Activated naive CD4-positive, alpha-beta T cell treated with Interleukin-2 at 50 U/mL for 16 hours (primary cell): ENCODE results near the gene CD9.
"Not testable (repeated sequence)": the region's sequence is repeated elsewhere in the genome, so short reads cannot be mapped to it uniquely, and the experiment has no call there.

Experiments used
- DNase-seq: peaks from one replicate; pipeline ENCODE4 v3.0.0-alpha.2; 2020

The CD9 gene, protein sequence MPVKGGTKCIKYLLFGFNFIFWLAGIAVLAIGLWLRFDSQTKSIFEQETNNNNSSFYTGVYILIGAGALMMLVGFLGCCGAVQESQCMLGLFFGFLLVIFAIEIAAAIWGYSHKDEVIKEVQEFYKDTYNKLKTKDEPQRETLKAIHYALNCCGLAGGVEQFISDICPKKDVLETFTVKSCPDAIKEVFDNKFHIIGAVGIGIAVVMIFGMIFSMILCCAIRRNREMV

DNA sequence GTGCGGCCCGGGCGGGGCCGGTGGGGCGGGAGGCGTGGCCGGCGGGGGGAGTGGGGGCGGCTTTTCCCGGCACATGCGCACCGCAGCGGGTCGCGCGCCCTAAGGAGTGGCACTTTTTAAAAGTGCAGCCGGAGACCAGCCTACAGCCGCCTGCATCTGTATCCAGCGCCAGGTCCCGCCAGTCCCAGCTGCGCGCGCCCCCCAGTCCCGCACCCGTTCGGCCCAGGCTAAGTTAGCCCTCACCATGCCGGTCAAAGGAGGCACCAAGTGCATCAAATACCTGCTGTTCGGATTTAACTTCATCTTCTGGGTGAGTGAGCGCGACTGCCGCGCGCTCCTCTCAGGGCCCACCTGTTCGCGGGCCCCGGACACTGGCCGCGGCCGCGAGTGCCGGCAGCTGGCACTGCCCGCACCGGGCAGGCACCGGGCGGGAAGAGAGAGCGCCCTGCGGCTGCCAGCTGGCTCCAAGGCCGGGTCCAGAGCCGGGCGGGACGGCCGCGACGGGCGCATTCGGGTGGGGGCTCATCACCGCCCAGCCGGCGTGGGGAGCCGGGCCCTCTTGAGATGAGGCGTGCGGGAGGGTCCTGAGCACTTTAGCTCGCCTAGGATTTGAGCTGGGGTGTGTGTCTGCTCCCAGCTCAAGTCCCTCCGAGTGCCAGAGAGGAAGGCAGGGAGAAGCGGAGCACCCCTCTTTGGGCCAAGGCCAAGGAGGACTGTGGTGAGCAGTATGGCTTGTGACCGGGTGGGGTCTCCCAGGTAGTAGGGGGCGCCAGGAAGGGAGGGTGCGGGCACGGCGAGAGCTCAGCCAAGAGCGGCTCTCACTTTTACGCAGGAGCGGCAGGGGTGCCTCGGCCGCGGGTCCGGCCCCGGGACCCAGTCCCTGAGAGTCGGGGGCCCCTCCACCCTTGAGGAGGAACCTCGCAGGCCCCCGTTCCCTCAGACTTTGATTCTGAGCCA, at the start of gene CD9:
Gene CD9 (plus strand): TSS at position 145 of the 957 bp plus-strand sequence. CDS start 100 bp downstream, at position 245.
- peak; percentile 23 for DNase-seq

DNA sequence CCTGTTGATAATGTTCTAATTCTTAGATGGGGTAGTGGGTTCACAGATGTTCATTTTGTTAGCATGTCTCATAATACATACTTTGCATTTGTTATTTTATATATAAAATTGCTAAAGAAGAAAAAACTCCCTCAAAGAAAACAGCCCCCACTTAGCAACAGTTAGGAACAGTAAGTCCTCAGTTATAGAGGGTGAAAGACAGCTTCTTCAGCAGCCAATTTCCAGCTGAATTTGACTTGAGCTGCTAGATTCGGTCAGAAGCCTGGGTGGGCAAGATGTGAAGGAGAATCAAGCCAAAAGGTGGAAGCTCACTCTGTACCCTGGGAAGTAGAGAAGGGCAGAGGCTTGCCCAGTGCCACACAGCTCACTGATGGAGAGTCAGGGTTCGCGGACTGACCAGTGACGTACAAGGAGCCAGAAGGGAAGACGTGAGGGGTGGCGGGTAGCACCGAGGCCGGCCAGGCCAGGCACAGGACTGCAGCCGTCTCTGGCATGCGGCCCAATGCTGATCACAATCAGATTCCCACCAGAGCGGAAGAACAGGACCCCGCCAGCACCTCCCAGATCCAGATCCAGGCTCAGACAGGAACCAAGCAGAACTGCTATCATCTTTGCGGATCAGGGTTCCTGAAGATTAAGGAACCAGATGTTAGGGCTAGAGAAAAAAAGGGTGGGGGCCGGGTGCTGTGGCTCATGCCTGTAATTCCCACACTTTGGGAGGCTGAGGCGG, 45.3 kb upstream of the CD9 start:
- DNase-seq, result no peak

DNA sequence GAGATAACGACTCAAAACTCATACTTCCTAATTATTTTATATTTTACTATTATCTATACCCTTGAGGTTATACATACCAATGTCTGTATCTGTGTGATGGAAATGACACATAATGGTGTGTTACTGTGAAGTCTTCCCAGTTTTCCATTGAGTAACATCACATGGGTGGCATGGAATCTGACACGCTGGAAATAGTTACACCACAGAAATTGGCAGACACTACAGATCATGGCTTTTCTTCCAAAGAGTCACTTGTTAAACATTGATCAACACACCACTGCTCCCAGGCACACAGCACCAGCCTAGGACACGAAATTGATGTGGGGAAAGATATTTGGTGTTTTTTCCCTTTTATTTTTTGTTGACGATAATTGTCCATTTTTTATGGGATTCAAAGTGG, 42.7 kb upstream of the CD9 start:
- DNase-seq, result no peak

DNA sequence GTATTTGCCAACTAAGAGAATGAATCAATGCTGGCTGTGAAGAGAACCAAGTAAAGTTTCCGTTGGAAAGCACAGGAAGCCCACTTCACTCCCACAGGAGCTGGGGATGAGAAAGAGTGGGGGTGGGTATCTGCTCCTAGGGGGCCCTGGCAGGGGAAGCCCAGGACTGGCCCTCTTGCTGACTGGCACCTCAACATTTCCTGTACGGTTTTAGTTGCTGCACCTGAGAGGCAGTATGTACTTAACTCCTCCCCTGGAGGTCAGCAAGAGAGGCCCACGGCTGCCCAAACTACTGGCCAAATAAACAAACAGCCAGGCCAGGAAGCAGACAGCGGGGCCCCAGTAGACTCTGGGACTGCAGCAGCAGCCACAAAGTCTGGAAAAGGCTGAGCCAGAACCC, 41.9 kb upstream of the CD9 start:
- DNase-seq, result no peak

DNA sequence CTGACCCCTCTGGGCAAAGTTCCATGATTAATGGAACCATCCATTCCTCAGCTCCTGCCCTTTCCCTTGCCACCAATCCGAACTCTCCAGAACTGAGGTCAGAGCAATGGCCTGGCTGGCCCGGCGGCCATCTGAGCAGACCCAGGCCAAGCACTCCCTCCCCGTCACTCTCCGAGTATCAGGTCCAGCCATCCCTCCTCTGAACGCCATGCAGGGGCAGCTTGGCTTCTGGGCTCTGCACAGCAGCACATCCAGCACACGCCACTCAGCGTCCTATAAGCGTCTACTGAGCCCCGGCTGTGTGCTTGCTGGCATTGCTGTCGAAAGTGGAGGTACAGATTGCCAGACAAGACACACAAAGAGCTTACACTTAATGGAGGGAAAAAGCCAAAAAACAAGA, 41.5 kb upstream of the CD9 start:
- no peak for DNase-seq

DNA sequence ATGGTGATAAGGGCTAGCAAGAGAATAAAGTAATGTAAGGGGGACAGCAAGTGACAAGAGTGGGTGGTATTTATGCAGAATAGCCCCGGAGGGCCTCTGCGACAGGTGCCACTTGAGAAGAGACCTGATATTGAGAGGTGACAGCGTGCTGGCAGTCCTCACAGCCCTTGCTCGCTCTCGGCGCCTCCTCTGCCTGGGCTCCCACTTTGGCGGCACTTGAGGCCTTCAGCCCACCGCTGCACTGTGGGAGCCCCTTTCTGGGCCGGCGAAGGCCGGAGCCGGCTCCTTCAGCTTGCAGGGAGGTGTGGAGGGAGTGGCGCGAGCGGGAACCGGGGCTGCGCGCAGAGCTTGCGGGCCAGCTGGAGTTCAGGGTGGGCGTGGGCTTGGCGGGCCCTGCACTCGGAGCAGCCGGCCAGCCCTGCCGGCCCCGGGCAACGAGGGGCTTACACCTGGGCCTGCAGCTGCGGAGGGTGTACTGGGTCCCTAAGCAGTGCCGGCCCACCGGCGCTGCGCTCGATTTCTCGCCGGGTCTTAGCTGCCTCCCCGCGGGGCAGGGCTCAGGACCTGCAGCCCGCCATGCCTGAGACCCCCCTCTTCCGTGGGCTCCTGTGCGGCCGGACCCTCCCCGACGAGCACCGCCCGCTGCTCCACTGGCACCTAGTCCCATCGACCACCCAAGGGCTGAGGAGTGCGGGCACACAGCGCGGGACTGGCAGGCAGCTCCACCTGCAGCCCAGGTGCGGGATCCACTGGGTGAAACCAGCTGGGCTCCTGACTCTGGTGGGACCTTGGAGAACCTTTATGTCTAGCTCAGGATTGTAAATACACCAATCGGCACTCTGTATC, 40.8 kb upstream of the CD9 start:
- not testable (repeated sequence) for DNase-seq

DNA sequence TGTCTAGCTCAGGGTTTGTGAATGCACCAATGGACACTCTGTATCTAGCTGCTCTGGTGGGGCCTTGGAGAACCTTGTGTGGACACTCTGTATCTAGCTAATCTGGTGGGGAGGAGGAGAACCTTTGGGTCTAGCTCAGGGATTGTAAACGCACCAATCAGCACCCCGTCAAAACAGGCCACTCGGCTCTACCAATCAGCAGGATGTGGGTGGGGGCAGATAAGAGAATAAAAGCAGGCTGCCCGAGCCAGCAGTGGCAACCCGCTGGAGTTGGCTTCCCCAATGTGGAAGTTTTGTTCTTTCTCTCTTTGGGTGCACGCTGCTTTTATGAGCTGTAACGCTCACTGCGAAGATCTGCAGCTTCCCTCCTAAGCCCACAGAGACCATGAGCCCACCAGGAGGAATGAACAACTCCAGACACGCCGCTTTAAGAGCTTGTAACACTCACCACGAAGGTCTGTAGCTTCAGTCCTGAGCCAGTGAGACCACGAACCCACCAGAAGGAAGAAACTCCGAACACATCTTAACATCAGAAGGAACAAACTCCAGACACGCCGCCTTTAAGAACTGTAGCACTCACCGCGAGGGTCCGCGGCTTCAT, 40.1 kb upstream of the CD9 start:
- not testable (repeated sequence) for DNase-seq

DNA sequence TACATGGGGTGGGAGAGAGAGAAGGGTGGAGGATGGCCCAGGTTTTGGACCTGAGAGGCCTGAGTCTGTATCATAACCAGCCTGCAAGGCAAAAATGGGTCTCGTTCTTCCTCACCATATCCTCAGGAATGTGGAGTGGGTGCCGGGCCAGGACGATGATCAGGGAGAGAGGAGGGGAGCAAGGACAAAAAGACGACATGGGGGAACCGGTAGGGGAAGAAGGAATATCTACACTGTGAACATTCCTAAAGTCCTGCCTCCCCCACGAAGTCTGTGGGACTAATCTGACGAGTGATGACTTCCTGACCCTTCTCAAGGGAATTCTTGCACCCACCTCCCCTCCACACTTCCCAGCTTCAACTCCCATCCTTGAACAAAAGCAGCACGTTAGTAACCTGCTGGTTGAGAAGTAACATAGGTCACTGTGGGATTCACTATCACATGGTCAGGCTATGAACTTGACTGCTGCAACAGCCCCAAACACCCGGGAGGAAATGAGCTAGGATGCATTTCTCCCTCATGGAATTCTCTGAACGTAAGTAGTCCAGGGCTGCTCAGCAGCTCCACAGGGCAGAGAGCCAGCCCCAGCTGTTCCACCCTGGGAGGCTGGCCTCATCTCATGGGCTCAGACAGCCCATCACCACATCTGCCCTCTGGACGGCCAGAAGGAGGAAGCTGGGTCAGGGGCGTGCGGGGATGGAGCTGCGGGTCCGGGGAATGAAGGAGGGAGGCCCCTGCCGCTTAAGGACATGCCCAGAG, 38.9 kb upstream of the CD9 start:
- no peak for DNase-seq

DNA sequence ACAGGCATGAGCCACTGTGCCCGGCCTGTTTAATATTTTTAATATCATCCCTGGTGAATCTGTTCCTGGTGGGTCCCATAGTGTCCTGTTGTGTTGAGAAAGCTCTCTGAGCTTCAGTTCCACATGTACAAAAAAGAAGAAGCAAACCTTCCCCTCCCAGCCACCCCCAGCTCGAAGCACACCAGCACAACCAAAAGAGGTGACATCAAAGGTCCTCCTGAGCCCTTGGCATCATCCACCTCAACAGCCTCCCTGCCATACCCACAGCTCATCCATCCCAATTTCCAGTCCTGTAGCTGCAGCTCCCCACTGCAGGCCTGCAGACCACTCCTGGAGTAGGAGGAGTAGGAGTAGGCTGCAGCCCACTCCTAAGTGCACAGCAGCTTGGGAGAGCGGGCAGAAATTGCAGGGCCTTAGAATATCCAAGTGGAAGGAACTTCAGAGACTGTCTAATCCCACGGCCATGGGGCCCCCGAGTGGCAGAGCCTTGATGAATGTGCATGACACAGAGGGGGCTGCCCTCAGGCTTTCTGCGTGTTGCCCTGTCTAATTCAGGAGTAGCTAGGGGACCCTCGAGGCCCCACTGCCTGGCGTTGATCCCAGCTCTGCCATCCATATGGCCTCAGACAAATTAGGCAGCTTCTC, 36.7 kb upstream of the CD9 start:
- no peak for DNase-seq

DNA sequence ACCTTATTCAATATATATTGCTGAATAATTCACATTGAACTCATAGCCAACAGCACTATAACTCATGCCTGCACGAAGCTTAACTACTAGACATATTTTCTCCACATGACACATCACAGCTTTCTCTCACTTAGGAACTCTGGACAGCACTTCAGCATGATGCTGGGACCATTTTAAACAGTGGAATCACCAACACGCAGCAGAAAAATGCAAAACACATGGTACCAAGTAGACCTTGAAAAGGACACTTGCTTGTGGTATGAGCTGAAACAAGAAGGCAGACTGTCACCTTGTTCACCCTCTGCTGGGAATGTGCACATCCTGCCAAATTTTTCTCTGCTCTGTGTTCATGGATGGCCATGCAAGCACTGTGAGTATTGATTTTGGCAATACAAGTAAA, 34.8 kb upstream of the CD9 start:
- DNase-seq, result no peak

DNA sequence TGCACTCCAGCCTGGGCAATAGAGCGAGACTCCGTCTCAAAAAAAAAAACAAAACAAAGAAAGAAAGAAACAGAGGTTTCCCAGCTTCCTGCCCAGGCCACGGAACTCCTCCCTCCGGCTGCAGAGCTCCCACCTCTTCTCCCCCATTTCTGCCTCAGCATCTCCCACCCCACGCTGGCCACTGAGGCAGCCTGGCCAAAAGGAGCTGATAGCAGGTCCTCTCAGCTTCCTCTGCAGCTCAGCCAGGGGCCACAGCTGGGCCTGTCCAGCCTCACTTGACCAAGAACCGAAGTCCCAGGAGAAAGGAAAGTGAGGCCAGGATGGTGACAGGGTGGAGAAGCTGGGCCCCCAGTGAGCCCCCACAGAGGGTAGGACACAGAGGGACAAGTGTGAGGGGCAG, 33.4 kb upstream of the CD9 start:
- DNase-seq, result no peak

DNA sequence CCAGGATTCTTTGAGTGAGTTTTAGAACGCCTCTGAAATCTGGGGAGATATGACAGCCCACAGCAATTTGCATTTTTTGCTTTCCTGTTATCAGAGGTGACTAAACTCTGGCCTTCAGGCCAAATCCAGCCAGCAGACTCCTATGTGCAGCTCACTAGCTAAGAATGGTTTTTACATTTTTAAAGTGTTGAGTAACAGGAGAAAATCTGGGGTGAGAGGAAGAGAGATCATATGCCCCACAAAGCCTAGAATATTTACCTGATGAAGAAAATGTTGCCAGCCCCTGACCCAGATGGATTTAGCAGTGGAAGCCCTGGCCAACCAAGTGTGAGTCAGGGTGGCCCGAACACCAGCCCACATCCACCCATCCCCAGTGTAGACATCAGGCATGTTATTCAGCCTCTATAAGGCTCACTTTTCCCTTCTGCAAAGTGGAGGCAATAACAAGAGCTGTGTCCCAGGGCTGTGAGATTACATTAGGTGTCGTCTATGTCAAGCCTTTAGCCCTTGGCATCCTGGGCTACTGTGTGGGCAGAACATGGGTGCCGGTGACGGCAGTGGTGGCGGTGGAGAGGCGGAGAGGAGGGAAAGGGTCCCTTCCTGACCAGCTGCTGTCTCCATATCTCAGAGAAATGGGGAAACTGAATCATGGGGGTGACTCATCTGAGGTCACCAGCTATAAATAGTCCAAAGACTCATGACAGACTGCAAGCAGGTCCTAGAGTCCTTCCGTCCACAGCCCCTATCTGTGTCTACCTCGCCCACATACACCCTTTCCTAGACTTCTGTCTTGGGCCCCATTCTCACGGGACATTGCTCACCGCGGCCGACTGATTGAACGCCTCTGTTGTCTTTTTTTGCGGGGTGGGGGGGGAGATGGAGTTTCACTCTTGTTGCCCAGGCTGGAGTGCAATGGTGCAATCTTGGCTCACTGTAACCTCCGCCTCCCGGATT, 32.6 kb upstream of the CD9 start:
- DNase-seq, result peak; percentile 58

DNA sequence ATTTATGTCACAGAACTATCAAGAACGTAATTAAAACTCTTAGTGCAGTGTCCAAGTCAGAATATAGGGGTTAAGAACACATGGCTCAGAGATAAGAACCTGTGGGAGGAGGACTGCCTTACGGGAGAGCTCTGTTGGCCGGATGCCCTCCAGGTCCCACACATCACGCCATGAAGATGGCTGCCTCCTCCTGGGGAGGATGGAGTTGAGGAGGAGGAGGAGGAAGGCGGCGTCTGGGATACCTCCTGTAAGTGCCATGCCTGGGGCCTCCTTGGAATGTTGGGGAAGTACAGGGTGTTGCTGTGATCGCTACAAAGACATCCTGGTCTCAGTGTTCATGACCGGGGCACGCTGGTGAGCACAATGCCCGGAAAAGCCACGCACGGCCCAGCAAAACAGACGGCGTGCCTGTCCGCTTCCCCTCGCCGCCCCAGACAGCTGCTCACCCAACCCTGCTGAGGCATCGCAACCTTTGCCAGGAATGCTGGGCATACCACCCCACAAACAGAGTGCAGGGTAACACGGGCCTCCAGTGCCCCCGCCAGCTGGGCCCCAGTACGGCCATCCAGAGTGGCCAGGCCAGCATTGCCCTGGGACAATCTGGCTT, 28.7 kb upstream of the CD9 start:
- no peak for DNase-seq

DNA sequence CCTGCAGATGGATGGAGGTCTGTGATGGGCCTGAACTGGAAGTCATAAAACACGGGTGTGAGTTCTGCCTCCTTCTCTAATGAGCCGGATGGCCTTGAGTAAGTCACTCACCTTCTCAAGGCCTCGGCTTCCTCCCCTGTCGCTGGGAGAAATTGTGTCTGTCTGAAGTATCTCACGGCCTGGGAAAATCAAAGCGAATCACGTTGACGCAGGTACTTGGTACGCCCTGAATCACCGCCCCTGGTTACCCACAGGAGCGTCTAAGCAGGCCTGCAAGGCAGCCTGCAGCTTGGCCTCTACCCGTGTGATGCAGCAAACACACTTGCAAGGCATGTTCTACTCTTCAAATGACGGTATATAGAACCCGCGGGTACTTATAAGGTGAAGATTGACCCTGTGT, 28.1 kb upstream of the CD9 start:
- DNase-seq, result no peak

DNA sequence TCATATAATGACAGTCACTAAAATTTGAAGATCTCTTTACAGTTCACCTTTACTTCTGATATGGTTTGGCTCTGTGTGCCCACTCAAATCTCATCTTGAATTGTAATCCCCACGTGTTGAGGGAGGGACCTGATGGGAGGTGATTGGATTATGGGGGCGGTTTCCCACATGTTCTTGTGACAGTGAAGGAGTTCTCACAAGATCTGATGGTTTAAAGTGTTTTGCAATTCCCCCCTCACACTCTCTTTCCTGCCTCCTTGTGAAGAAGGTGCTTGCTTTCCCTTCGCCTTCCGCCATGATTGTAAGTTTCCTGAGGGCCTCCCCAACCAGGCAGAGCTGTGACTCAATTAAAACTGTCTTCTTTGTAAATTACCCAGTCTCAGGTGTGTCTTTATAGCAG, 27.3 kb upstream of the CD9 start:
- DNase-seq, result no peak

DNA sequence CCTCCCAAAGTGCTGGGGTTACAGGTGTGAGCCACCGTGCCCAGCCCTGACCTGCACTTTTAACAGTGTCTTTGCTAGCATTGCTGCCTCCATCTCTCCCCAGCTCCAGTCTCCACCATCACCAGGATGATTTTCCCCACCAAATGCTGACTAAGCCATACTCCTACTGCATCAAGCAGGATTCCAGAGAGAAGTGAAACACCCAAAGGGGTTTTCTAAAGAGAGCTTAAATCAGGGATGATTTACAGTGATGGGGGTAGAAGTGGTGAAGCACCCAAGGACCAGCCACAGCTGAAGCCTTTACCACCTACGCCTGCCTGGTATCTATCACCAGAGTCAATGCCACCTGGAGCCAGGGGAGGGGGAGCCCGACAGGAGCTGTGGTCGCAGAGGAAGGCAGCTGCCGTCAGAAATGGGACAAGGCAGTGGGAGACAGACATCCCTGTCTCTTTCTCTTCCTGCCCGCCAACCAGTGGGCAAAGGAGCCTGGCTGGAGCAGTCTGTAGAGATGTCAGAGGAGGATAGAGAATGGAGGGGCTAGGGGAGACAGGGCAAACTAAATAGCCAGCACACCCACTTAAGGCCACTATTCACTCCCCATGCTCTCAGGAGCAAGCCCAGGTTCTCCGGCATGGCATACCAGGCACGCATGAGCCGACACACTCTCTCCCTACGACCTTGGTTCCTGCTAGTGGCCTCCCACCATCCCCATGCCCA, 22.4 kb upstream of the CD9 start:
- DNase-seq, result no peak

DNA sequence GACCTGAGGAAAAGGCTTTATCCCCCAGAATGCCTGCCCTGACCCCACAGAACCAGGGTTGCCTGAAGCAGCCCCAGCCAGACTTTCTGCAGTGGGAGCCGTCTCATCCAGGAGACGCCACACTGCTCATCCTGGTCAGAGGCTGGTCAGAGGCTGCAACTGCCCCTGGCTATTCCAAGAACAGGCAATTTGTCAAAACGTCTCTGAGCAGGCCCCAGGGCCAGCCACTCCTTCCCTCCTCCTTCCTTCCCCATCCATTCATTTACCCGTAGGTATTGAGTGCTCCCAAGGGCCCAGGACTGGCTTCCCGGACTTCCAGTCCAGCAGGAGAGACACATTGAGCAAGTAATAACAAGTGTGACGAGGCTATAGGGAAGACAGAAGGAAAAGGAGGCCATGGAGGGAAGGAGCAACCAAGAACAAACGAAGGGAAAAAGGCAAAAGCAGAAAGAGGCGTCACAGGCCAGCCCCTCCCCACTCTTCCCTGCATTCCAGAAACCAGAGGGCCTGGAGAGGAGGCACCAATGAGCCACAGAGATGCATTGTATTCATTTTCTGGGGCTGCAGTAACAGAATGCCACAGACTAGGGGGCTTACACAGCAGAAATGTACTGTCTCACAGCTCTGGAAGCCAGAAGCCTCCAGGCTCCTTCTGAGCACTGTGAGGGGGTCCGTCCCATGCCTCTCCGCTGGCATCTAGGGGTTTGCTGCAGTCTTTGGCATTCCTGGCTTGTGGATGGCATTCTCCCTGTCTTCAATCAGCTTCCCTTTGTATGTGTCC, 21.0 kb upstream of the CD9 start:
- DNase-seq, result no peak
